Esophagus muscularis mucosa (tissue), 4 donors: ENCODE results near the gene RPS6KA1.

ENCODE experiments used
- CTCF ChIP-seq, 3 experiments: fragments of 200-600 bp in 2 of 3; fragments of 450-650 bp in 1 of 3; sonication (generic) in 2 of 3; IDR thresholded peaks; one replicate each; pipeline ENCODE4 v1.5.1; 2017 to 2019; ENCODE audit warnings: antibody characterized with exemption in 3 of 3, mild to moderate bottlenecking in 2 of 3, moderate library complexity in 1 of 3
- EP300 ChIP-seq: sonication (generic); formaldehyde crosslinking; IDR thresholded peaks from one replicate; pipeline ENCODE4 v1.6.1; 2017; ENCODE audit warnings: antibody characterized with exemption
- POLR2A ChIP-seq: fragments of 450-650 bp; IDR thresholded peaks from one replicate; pipeline ENCODE4 v1.6.1; 2017; ENCODE audit warnings: antibody characterized with exemption, moderate library complexity, mild to moderate bottlenecking, low read depth
- POLR2AphosphoS5 ChIP-seq, 2 donors: sonication (generic); formaldehyde crosslinking; IDR thresholded peaks; one replicate each; pipeline ENCODE4 v1.6.1; 2017; ENCODE audit warnings: antibody characterized with exemption in 2 of 2

GRCh38 chr1:26490155-26490554 is 39.4 kb upstream of the RPS6KA1 start:
- TF ChIP-seq POLR2A, result no peak
- TF ChIP-seq CTCF (IDR thresholded peaks at IDR 0.05), result no peak
- TF ChIP-seq EP300, result no peak
- TF ChIP-seq POLR2AphosphoS5 (IDR thresholded peaks at IDR 0.05), result no peak
